ENCODE results near the gene TBX4. TPM values are rescaled to one million over a fixed set of nuclear protein-coding genes. Genes with fewer than 3 reads are reported as not detected.
"Not testable (repeated sequence)": the region's sequence is repeated elsewhere in the genome, so short reads cannot be mapped to it uniquely, and the experiment has no call there.

Gene TBX4
- total RNA-seq, 1 experiment from 2014 or later: 0.05 TPM

- no peaks in the 10 kb centered on the region for H3K9me3 ChIP-seq (replicated peaks)
- H3K4me1 ChIP-seq (replicated peaks): peaks cover 21% of the 10 kb centered on the region
- no peak for DNase-seq (ENCODE audit: low read depth in 1 of 2, low spot score in 2 of 2)
- no peaks in the 10 kb centered on the region for H3K27me3 ChIP-seq (replicated peaks)
- H3K4me3 ChIP-seq: no peak overlapping the region
- no peak overlapping the region for H3K27ac ChIP-seq
- H3K36me3 ChIP-seq: no peaks in the 10 kb centered on the region
Observed at GRCh38 chr17:61498042-61498994, 46.1 kb downstream of the TBX4 start.

- H3K27ac ChIP-seq: no peak overlapping the region
- no peak for DNase-seq (ENCODE audit: low read depth in 1 of 2, low spot score in 2 of 2)
- H3K36me3 ChIP-seq: no peaks in the 10 kb centered on the region
- peaks cover 31% of the 10 kb centered on the region for H3K4me1 ChIP-seq (replicated peaks)
- no peaks in the 10 kb centered on the region for H3K9me3 ChIP-seq (replicated peaks)
- no peak overlapping the region for H3K4me3 ChIP-seq
- H3K27me3 ChIP-seq (replicated peaks): no peaks in the 10 kb centered on the region
Observed at GRCh38 chr17:61499632-61500031, 47.4 kb downstream of the TBX4 start.

- no peak overlapping the region for H3K27ac ChIP-seq
Observed at GRCh38 chr17:61500287-61500686, 48.1 kb downstream of the TBX4 start.

GRCh38 chr17:61502292-61502691 is 50.1 kb downstream of the TBX4 start:
- Histone ChIP-seq H3K4me1 (replicated peaks) (peaks cover 29% of the 10 kb centered on the region), H3K27ac (no peak overlapping the region), H3K9me3 (replicated peaks) (no peaks in the 10 kb centered on the region), H3K4me3 (no peak overlapping the region), H3K36me3 (no peaks in the 10 kb centered on the region), H3K27me3 (replicated peaks) (no peaks in the 10 kb centered on the region)
- peak in 1 of 2 experiments; percentile 20 for DNase-seq (ENCODE audit: low read depth in 1 of 2, low spot score in 2 of 2)

More at GRCh38 chr17:61500287-61500686, 48.1 kb downstream of the TBX4 start:
- Histone ChIP-seq H3K4me3 (no peak overlapping the region), H3K4me1 (replicated peaks) (peaks cover 35% of the 10 kb centered on the region), H3K9me3 (replicated peaks) (no peaks in the 10 kb centered on the region), H3K36me3 (no peaks in the 10 kb centered on the region), H3K27me3 (replicated peaks) (no peaks in the 10 kb centered on the region)
- DNase-seq (ENCODE audit: low read depth in 1 of 2, low spot score in 2 of 2): no peak

- Histone ChIP-seq H3K9me3 (replicated peaks) (no peaks in the 10 kb centered on the region), H3K27me3 (replicated peaks) (no peaks in the 10 kb centered on the region), H3K4me3 (no peak overlapping the region), H3K36me3 (no peaks in the 10 kb centered on the region), H3K4me1 (replicated peaks) (peaks cover 29% of the 10 kb centered on the region), H3K27ac (peak overlapping the region; percentile 78)
- DNase-seq (ENCODE audit: low read depth in 1 of 2, low spot score in 2 of 2): peak; percentile 70 to 73
Observed at GRCh38 chr17:61503961-61504360, 51.7 kb downstream of the TBX4 start.

- Histone ChIP-seq H3K27ac (peak overlapping the region; percentile 78), H3K4me1 (replicated peaks) (peaks cover 29% of the 10 kb centered on the region), H3K4me3 (no peak overlapping the region), H3K9me3 (replicated peaks) (no peaks in the 10 kb centered on the region), H3K36me3 (no peaks in the 10 kb centered on the region), H3K27me3 (replicated peaks) (no peaks in the 10 kb centered on the region)
- DNase-seq (ENCODE audit: low read depth in 1 of 2, low spot score in 2 of 2): peak in 1 of 2 experiments; percentile 92
Observed at GRCh38 chr17:61504697-61505096, 52.5 kb downstream of the TBX4 start.

GRCh38 chr17:61505846-61506627 is 53.8 kb downstream of the TBX4 start:
- Histone ChIP-seq H3K4me3 (no peak overlapping the region), H3K27ac (no peak overlapping the region), H3K27me3 (replicated peaks) (no peaks in the 10 kb centered on the region), H3K9me3 (replicated peaks) (no peaks in the 10 kb centered on the region), H3K36me3 (no peaks in the 10 kb centered on the region), H3K4me1 (replicated peaks) (peaks cover 29% of the 10 kb centered on the region)
- no peak for DNase-seq (ENCODE audit: low read depth in 1 of 2, low spot score in 2 of 2)

GRCh38 chr17:61507383-61508066 is 55.3 kb downstream of the TBX4 start:
- no peaks in the 10 kb centered on the region for H3K36me3 ChIP-seq
- H3K27ac ChIP-seq: no peak overlapping the region
- no peaks in the 10 kb centered on the region for H3K27me3 ChIP-seq (replicated peaks)
- no peaks in the 10 kb centered on the region for H3K9me3 ChIP-seq (replicated peaks)
- DNase-seq (ENCODE audit: low read depth in 1 of 2, low spot score in 2 of 2): no peak
- H3K4me3 ChIP-seq: no peak overlapping the region
- H3K4me1 ChIP-seq (replicated peaks): peaks cover 24% of the 10 kb centered on the region

- H3K4me3 ChIP-seq: no peak overlapping the region
- no peaks in the 10 kb centered on the region for H3K36me3 ChIP-seq
- H3K9me3 ChIP-seq (replicated peaks): no peaks in the 10 kb centered on the region
- no peak overlapping the region for H3K27ac ChIP-seq
- no peaks in the 10 kb centered on the region for H3K27me3 ChIP-seq (replicated peaks)
- peaks cover 14% of the 10 kb centered on the region for H3K4me1 ChIP-seq (replicated peaks)
- DNase-seq (ENCODE audit: low read depth in 1 of 2, low spot score in 2 of 2): no peak
Observed at GRCh38 chr17:61508912-61509311, 56.7 kb downstream of the TBX4 start.

- not testable (repeated sequence) for H3K27ac ChIP-seq; H3K27me3 ChIP-seq (replicated peaks); H3K4me3 ChIP-seq; DNase-seq (ENCODE audit: low read depth in 1 of 2, low spot score in 2 of 2); H3K9me3 ChIP-seq (replicated peaks); H3K36me3 ChIP-seq; H3K4me1 ChIP-seq (replicated peaks)
Observed at GRCh38 chr17:61509454-61509853, 57.2 kb downstream of the TBX4 start.

- H3K4me1 ChIP-seq (replicated peaks): peaks cover under 1% of the 10 kb centered on the region
- no peaks in the 10 kb centered on the region for H3K36me3 ChIP-seq
- no peak overlapping the region for H3K27ac ChIP-seq
- DNase-seq (ENCODE audit: low read depth in 1 of 2, low spot score in 2 of 2): no peak
- no peak overlapping the region for H3K4me3 ChIP-seq
- H3K9me3 ChIP-seq (replicated peaks): no peaks in the 10 kb centered on the region
- no peaks in the 10 kb centered on the region for H3K27me3 ChIP-seq (replicated peaks)
Observed at GRCh38 chr17:61510237-61510636, 58.0 kb downstream of the TBX4 start.

- H3K27ac ChIP-seq: no peak overlapping the region
- no peaks in the 10 kb centered on the region for H3K36me3 ChIP-seq
- no peaks in the 10 kb centered on the region for H3K9me3 ChIP-seq (replicated peaks)
- no peaks in the 10 kb centered on the region for H3K27me3 ChIP-seq (replicated peaks)
- DNase-seq (ENCODE audit: low read depth in 1 of 2, low spot score in 2 of 2): no peak
- H3K4me1 ChIP-seq (replicated peaks): no peaks in the 10 kb centered on the region
- no peak overlapping the region for H3K4me3 ChIP-seq
Observed at GRCh38 chr17:61510991-61511390, 58.8 kb downstream of the TBX4 start.

- DNase-seq (ENCODE audit: low read depth in 1 of 2, low spot score in 2 of 2): no peak
- Histone ChIP-seq H3K27ac (no peak overlapping the region), H3K4me3 (no peak overlapping the region), H3K36me3 (no peaks in the 10 kb centered on the region), H3K9me3 (replicated peaks) (no peaks in the 10 kb centered on the region), H3K27me3 (replicated peaks) (no peaks in the 10 kb centered on the region), H3K4me1 (replicated peaks) (no peaks in the 10 kb centered on the region)
Observed at GRCh38 chr17:61511480-61512182, 59.4 kb downstream of the TBX4 start.

Data from SJSA1 (cell line).